Activated B cell treated with CpG ODN at 0.5 μM for 24 hours (primary cell): ENCODE measurements around the gene CCDC190. TPM values are rescaled to one million over a fixed set of nuclear protein-coding genes. Genes with fewer than 3 reads are reported as not detected.
"Not testable (repeated sequence)": the region's sequence is repeated elsewhere in the genome, so short reads cannot be mapped to it uniquely, and the experiment has no call there.

Source experiments
- ATAC-seq: fragments of 200-7000 bp; cut with Tn5 transposase; one replicate; pipeline ENCODE4 v1.10.0; 2021; ENCODE audit warnings: low read depth, mild to moderate bottlenecking, moderate library complexity
- CTCF ChIA-PET: fragments of 350-600 bp; sonication (Branson Sonifier 250); formaldehyde crosslinking; loops from one replicate; lab custom pipeline; 2021; ENCODE audit warnings: antibody characterized with exemption; lab: Charles Lee
- POLR2A ChIA-PET: fragments of 350-600 bp; sonication (Branson Sonifier 250); formaldehyde crosslinking; loops from one replicate; lab custom pipeline; 2021; ENCODE audit warnings: antibody characterized with exemption; lab: Charles Lee
- DNase-seq: peaks from one replicate; pipeline ENCODE4 v3.0.0; 2022
- H3K27ac Mint-ChIP-seq: one replicate; pipeline ENCODE4 v1.8.0; 2020; ENCODE audit warnings: mixed read lengths
- H3K27me3 Mint-ChIP-seq: one replicate; pipeline ENCODE4 v1.8.0; 2021; ENCODE audit warnings: mixed read lengths
- H3K36me3 Mint-ChIP-seq: one replicate; pipeline ENCODE4 v1.8.0; 2021; ENCODE audit warnings: low read depth, mixed read lengths
- H3K4me1 Mint-ChIP-seq: one replicate; pipeline ENCODE4 v1.8.0; 2021; ENCODE audit warnings: mixed read lengths
- H3K4me3 Mint-ChIP-seq: one replicate; pipeline ENCODE4 v1.8.0; 2020; ENCODE audit warnings: mild to moderate bottlenecking, mixed read lengths
- H3K9me3 Mint-ChIP-seq: one replicate; pipeline ENCODE4 v1.8.0; 2020; ENCODE audit warnings: mixed read lengths
- CTCF ChIP-seq: fragments of 200-600 bp; IDR thresholded peaks from one replicate; pipeline ENCODE4 v1.8.0; 2022; ENCODE audit warnings: antibody characterized with exemption, mild to moderate bottlenecking
- intact Hi-C: fragments of 100-400 bp; cut with micrococcal nuclease; formaldehyde crosslinking; loops from one replicate; pipeline ENCODE4 v1.15.1; 2024
- total RNA-seq: library from RNA; stranded (reverse); gene quantifications from 2 replicates; pipeline ENCODE4 v1.2.3, GENCODE V29; 2022

CCDC190 gene
- total RNA-seq, 1 donor from 2014 or later: not detected

GRCh38 chr1:162823771-162824525, 37.0 kb downstream of the CCDC190 start:
- intact Hi-C loops: no loop called here
- no peak for ATAC-seq
- POLR2A ChIA-PET: no interaction called here
- no peak for DNase-seq
- Mint-ChIP-seq H3K36me3 (no peaks in the 10 kb centered on the region), H3K27me3 (peaks cover 35% of the 10 kb centered on the region), H3K27ac (no peak overlapping the region), H3K4me1 (peaks cover 11% of the 10 kb centered on the region), H3K9me3 (no peaks in the 10 kb centered on the region), H3K4me3 (no peak overlapping the region)
- CTCF ChIA-PET: interaction anchor here (0.5 kb wide), 1 partner anchor 751 kb away, joined by 3 read pairs; no protein-coding TSS in a partner anchor
- no peak for TF ChIP-seq CTCF

DNA sequence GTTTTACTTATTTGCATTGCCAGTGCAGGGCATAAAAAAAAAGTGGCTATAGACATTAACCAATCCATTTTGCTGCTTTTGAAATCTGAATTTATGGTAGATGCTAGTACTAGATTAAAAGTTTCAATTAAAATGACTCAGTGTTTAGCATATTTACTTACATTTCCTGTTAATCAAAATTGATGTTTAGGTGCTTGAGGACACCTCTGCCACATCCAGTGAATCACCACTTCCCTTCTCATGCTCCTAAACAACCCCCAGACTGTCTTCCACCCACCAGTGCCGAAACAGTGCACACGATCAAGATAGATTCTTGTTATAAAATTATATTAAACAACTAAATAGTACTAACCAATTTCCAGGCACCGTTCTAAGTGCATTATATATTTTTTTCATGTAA, 37.7 kb downstream of the CCDC190 start:
- CTCF ChIA-PET: interaction anchor here (0.5 kb wide), 1 partner anchor 751 kb away, joined by 3 read pairs; no protein-coding TSS in a partner anchor
- DNase-seq (no peak), ATAC-seq (no peak)
- Mint-ChIP-seq H3K27ac (no peak overlapping the region), H3K4me3 (no peak overlapping the region), H3K36me3 (no peaks in the 10 kb centered on the region), H3K27me3 (peaks cover 32% of the 10 kb centered on the region), H3K9me3 (no peaks in the 10 kb centered on the region), H3K4me1 (peaks cover 11% of the 10 kb centered on the region)
- intact Hi-C loops: no loop called here
- TF ChIP-seq CTCF: no peak
- POLR2A ChIA-PET: no interaction called here

DNA sequence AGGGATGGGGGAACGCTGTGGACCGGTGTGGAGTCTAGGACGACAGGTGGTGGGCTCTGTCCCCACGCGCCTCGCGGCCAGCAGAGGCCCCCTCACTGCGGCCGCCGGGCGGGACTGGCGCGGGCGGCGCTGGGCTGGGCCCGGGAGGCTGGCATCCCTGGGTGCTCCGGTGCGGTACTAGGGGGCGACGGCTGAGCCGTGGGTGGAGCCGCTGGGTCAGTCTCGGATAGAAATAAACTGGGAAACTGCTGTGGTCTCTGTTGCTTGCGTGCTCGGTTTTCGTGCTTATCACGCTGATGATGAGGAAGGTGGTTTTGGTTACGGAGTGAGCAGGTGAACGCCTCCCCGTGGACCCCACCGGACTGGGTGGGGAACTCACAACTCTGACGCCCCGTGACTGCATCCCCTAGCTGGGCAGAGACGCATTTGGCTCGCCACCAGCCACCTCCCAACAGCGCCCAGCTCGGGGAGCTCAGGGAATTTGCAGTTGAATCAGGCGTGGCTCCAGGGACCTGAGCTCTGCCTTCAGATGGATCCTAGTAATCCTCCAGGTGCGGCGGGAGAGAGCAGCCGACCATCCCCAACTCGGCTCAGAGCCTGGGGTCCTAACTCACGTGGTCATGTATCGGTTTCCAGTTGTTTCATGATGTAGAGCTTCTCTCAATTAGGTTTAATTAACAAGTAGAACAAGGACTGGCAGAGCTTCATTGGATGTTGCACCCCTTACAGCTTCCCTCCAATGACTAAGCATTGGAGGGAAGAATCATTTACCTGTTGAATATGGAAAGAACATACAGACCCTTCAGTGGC, 38.4 kb downstream of the CCDC190 start:
- DNase-seq (no peak), ATAC-seq (no peak)
- Mint-ChIP-seq H3K36me3 (no peaks in the 10 kb centered on the region), H3K27me3 (peaks cover 32% of the 10 kb centered on the region), H3K27ac (no peak overlapping the region), H3K9me3 (no peaks in the 10 kb centered on the region), H3K4me1 (peaks cover 11% of the 10 kb centered on the region), H3K4me3 (peak overlapping the region; percentile 64)
- intact Hi-C loops: no loop called here
- POLR2A ChIA-PET: interaction anchor here (0.7 kb wide), 1 partner anchor 1058 kb away, joined by 4 read pairs; no protein-coding TSS in a partner anchor
- CTCF ChIA-PET: no interaction called here
- TF ChIP-seq CTCF: no peak

- H3K36me3 Mint-ChIP-seq, H3K4me3 Mint-ChIP-seq, CTCF ChIA-PET, DNase-seq, ATAC-seq, POLR2A ChIA-PET, intact Hi-C loops, H3K27ac Mint-ChIP-seq, H3K9me3 Mint-ChIP-seq: not testable (repeated sequence)
- H3K4me1 Mint-ChIP-seq: peaks cover 11% of the 10 kb centered on the region
- H3K27me3 Mint-ChIP-seq: peaks cover 14% of the 10 kb centered on the region
Observed at GRCh38 chr1:162818666-162819065, 42.3 kb downstream of the CCDC190 start.

GRCh38 chr1:162818136-162818535, 42.8 kb downstream of the CCDC190 start:
- DNase-seq, H3K9me3 Mint-ChIP-seq, H3K36me3 Mint-ChIP-seq, intact Hi-C loops, ATAC-seq, H3K27ac Mint-ChIP-seq, CTCF ChIA-PET, H3K4me3 Mint-ChIP-seq, POLR2A ChIA-PET: not testable (repeated sequence)
- peaks cover 11% of the 10 kb centered on the region for H3K4me1 Mint-ChIP-seq
- peaks cover 12% of the 10 kb centered on the region for H3K27me3 Mint-ChIP-seq

- H3K4me3 Mint-ChIP-seq, H3K27ac Mint-ChIP-seq, ATAC-seq, H3K4me1 Mint-ChIP-seq, H3K27me3 Mint-ChIP-seq, DNase-seq, POLR2A ChIA-PET, intact Hi-C loops, CTCF ChIA-PET, H3K9me3 Mint-ChIP-seq: not testable (repeated sequence)
- peaks cover 38% of the 10 kb centered on the region for H3K36me3 Mint-ChIP-seq
Observed at GRCh38 chr1:162812357-162812756, 48.6 kb downstream of the CCDC190 start.

- H3K4me3 Mint-ChIP-seq, intact Hi-C loops, H3K4me1 Mint-ChIP-seq, POLR2A ChIA-PET, CTCF ChIA-PET, DNase-seq, H3K9me3 Mint-ChIP-seq, H3K27ac Mint-ChIP-seq, ATAC-seq, H3K27me3 Mint-ChIP-seq: not testable (repeated sequence)
- peaks cover 75% of the 10 kb centered on the region for H3K36me3 Mint-ChIP-seq
Observed at GRCh38 chr1:162807503-162807902, 53.5 kb downstream of the CCDC190 start.
